GDM1 (cell line): ENCODE results near the gene SUSD1.

Source experiments
- DNase-seq: peaks from one replicate; lab custom pipeline; 2025; lab: John Stamatoyannopoulos, UW

The SUSD1 gene

GRCh38 chr9:112065806-112066606 is 109.1 kb downstream of the SUSD1 start:
- DNase-seq = no peak

- DNase-seq = no peak
Observed at GRCh38 chr9:112064871-112065270, 110.2 kb downstream of the SUSD1 start.

GRCh38 chr9:112063586-112063985 is 111.5 kb downstream of the SUSD1 start:
- no peak for DNase-seq

GRCh38 chr9:112063151-112063550 is 111.9 kb downstream of the SUSD1 start:
- no peak for DNase-seq

- DNase-seq = peak; percentile 37
Observed at GRCh38 chr9:112061152-112061740, 113.9 kb downstream of the SUSD1 start.

- DNase-seq = no peak
Observed at GRCh38 chr9:112059966-112060320, 115.2 kb downstream of the SUSD1 start.

- DNase-seq = no peak
Observed at GRCh38 chr9:112059145-112059965, 115.7 kb downstream of the SUSD1 start.

GRCh38 chr9:112056996-112057395 is 118.1 kb downstream of the SUSD1 start:
- no peak for DNase-seq

GRCh38 chr9:112054916-112055315 is 120.2 kb downstream of the SUSD1 start:
- no peak for DNase-seq

- DNase-seq = no peak
Observed at GRCh38 chr9:112051812-112052211, 123.3 kb downstream of the SUSD1 start.

- no peak for DNase-seq
Observed at GRCh38 chr9:112050544-112051475, 124.3 kb downstream of the SUSD1 start.

- DNase-seq = no peak
Observed at GRCh38 chr9:112049811-112050516, 125.1 kb downstream of the SUSD1 start.

- DNase-seq = no peak
Observed at GRCh38 chr9:112048924-112049691, 126.0 kb downstream of the SUSD1 start.

- DNase-seq = no peak
Observed at GRCh38 chr9:112047538-112048066, 127.5 kb downstream of the SUSD1 start.

GRCh38 chr9:112046181-112046580 is 128.9 kb downstream of the SUSD1 start:
- DNase-seq = no peak

GRCh38 chr9:112044881-112045280 is 130.2 kb downstream of the SUSD1 start:
- no peak for DNase-seq

GRCh38 chr9:112044186-112044585 is 130.9 kb downstream of the SUSD1 start:
- no peak for DNase-seq

GRCh38 chr9:112043423-112043822 is 131.7 kb downstream of the SUSD1 start:
- DNase-seq = no peak

- DNase-seq = no peak
Observed at GRCh38 chr9:112042769-112043168, 132.3 kb downstream of the SUSD1 start.

- no peak for DNase-seq
Observed at GRCh38 chr9:112042244-112042638, 132.9 kb downstream of the SUSD1 start.
